Muscle of leg (tissue), 11 donors: Measurements from ENCODE around the gene DEGS2. TPM values are rescaled to one million over a fixed set of nuclear protein-coding genes. Genes with fewer than 3 reads are reported as not detected.
"Not testable (repeated sequence)": the region's sequence is repeated elsewhere in the genome, so short reads cannot be mapped to it uniquely, and the experiment has no call there.

Source experiments
- DNase-seq: peaks from one replicate; pipeline ENCODE4 v3.0.0; 2013
- H3K27ac ChIP-seq: one replicate; pipeline ENCODE4 v1.5.1; 2013; ENCODE audit warnings: mild to moderate bottlenecking, low read length, control low read depth
- H3K27me3 ChIP-seq: one replicate; pipeline ENCODE4 v1.6.1; 2013; ENCODE audit warnings: low read length; ENCODE audit not compliant: control insufficient read depth, insufficient read depth
- H3K36me3 ChIP-seq: one replicate; pipeline ENCODE4 v1.6.1; 2013; ENCODE audit warnings: low read length; ENCODE audit not compliant: control insufficient read depth, insufficient read depth
- H3K4me1 ChIP-seq: one replicate; pipeline ENCODE4 v1.6.1; 2013; ENCODE audit warnings: low read length; ENCODE audit not compliant: control insufficient read depth, insufficient read depth
- H3K4me3 ChIP-seq: one replicate; pipeline ENCODE4 v1.5.1; 2013; ENCODE audit warnings: low read length, control low read depth
- H3K9me3 ChIP-seq: replicated peaks from 2 replicates; pipeline ENCODE4 v1.6.1; 2013; ENCODE audit warnings: low read depth, low read length; ENCODE audit not compliant: control insufficient read depth
- WGBS: methylation state at CpG from one replicate; pipeline ENCODE4 v1.1.5; 2013; ENCODE audit warnings: missing lambda C conversion rate; ENCODE audit not compliant: insufficient coverage; 5-methylcytosine and 5-hydroxymethylcytosine counted together
- polyA plus RNA-seq, 8 donors: library from polyadenylated mRNA; unstranded; fragments of 120-200 nt; gene quantifications; one replicate each; pipeline versions ENCODE4 v1.2.1 to v1.2.3, GENCODE V29; 2013; ENCODE audit warnings: inconsistent platforms in 1 of 8, low replicate concordance in 1 of 8; ENCODE audit not compliant: insufficient read length in 8 of 8, insufficient read depth in 1 of 8
- total RNA-seq: library from RNA; stranded (reverse); fragments of 120-200 nt; gene quantifications from one replicate; pipeline ENCODE4 v1.2.4, GENCODE V29; 2013

Gene DEGS2
- total and polyA plus RNA-seq, 9 donors, result 0.35 to 1.6 (median 0.52) TPM

GRCh38 chr14:100199240-100199860 lies 39.9 kb upstream of the DEGS2 start:
- Histone ChIP-seq H3K27me3 (no peaks in the 10 kb centered on the region), H3K4me3 (no peak overlapping the region), H3K36me3 (no peaks in the 10 kb centered on the region), H3K9me3 (no peaks in the 10 kb centered on the region), H3K27ac (no peak overlapping the region), H3K4me1 (no peaks in the 10 kb centered on the region)
- WGBS, result 88% methylated on average over 6 of the region's 8 CpGs
- no peak for DNase-seq

- Histone ChIP-seq H3K27ac (peak overlapping the region; percentile 88), H3K27me3 (no peaks in the 10 kb centered on the region), H3K9me3 (no peaks in the 10 kb centered on the region), H3K36me3 (no peaks in the 10 kb centered on the region), H3K4me3 (peak overlapping the region; percentile 64), H3K4me1 (peaks cover 17% of the 10 kb centered on the region)
- 43% methylated on average over 6 of the region's 12 CpGs for WGBS
- DNase-seq, result peak; percentile 25
Measured at GRCh38 chr14:100193417-100194357, 34.2 kb upstream of the DEGS2 start.

DNA sequence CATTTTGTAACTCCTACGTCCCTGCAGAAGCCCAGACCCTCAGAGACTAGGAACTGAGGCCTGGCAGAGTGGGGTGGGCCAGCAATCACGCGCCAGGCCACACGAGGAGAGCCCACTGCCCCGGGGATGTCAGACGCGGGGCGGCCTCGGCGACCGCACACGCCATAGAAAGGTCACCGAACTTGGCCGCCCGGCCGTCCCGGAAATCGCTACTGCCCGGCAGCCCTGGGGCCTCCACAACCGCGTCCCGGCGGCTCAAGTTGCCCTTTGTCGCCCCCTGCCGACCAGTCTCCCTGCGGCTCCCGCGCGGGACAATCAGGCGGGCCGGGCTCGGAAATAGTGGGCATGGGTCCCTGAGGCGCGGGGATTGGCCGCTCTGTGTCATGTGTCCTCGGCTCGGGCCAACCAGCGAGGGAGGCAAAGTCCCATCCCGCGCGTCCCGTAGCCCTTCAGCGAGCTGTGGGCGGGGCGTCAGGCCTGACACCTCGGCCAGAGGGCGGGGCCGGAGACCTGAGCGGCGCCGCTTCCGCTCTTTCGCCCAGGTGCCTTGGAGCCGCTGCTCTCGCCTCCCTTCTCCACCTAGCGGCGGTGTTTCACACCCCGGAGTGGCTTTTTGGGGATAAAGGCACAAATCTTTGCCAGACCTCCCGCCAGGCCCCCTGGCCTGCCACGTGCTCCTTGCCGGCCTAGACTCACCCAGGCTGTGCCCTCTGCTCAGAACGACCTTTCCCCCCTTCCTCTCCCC lies 33.4 kb upstream of the DEGS2 start:
- WGBS, result under 1% methylated on average over 62 of the region's 62 CpGs

GRCh38 chr14:100192250-100192671 lies 32.8 kb upstream of the DEGS2 start:
- Histone ChIP-seq H3K36me3 (no peaks in the 10 kb centered on the region), H3K4me1 (peaks cover 17% of the 10 kb centered on the region), H3K4me3 (peak overlapping the region; percentile 45), H3K9me3 (no peaks in the 10 kb centered on the region), H3K27ac (peak overlapping the region; percentile 86), H3K27me3 (no peaks in the 10 kb centered on the region)
- WGBS, result 49% methylated on average over 15 of the region's 21 CpGs
- peak; percentile 36 for DNase-seq

More for the DNA sequence above, 33.4 kb upstream of the DEGS2 start:
- Histone ChIP-seq H3K27me3 (no peaks in the 10 kb centered on the region), H3K4me1 (peaks cover 17% of the 10 kb centered on the region), H3K27ac (peak overlapping the region; percentile 88), H3K9me3 (no peaks in the 10 kb centered on the region), H3K36me3 (no peaks in the 10 kb centered on the region), H3K4me3 (peak overlapping the region; percentile 64)
- peak; percentile 99 for DNase-seq

- Histone ChIP-seq H3K4me1 (peaks cover 17% of the 10 kb centered on the region), H3K9me3 (no peaks in the 10 kb centered on the region), H3K27me3 (no peaks in the 10 kb centered on the region), H3K4me3 (no peak overlapping the region), H3K36me3 (no peaks in the 10 kb centered on the region), H3K27ac (no peak overlapping the region)
- peak; percentile 39 for DNase-seq
- 79% methylated on average over 10 of the region's 14 CpGs for WGBS
Measured at GRCh38 chr14:100191584-100192249, 32.3 kb upstream of the DEGS2 start.

GRCh38 chr14:100190126-100190525 lies 30.7 kb upstream of the DEGS2 start:
- no peaks in the 10 kb centered on the region for H3K9me3 ChIP-seq
- H3K27ac ChIP-seq, result no peak overlapping the region
- no peak overlapping the region for H3K4me3 ChIP-seq
- 95% methylated on average over 1 of the region's 1 CpG for WGBS
- no peaks in the 10 kb centered on the region for H3K27me3 ChIP-seq
- H3K4me1 ChIP-seq, result peaks cover 17% of the 10 kb centered on the region
- H3K36me3 ChIP-seq, result no peaks in the 10 kb centered on the region
- DNase-seq, result no peak

- Histone ChIP-seq H3K9me3 (no peaks in the 10 kb centered on the region), H3K27ac (no peak overlapping the region), H3K4me1 (peaks cover 15% of the 10 kb centered on the region), H3K4me3 (no peak overlapping the region), H3K27me3 (no peaks in the 10 kb centered on the region), H3K36me3 (no peaks in the 10 kb centered on the region)
- DNase-seq, result no peak
- WGBS, result 71% methylated on average over 8 of the region's 12 CpGs
Measured at GRCh38 chr14:100188392-100189030, 29.1 kb upstream of the DEGS2 start.

DNA sequence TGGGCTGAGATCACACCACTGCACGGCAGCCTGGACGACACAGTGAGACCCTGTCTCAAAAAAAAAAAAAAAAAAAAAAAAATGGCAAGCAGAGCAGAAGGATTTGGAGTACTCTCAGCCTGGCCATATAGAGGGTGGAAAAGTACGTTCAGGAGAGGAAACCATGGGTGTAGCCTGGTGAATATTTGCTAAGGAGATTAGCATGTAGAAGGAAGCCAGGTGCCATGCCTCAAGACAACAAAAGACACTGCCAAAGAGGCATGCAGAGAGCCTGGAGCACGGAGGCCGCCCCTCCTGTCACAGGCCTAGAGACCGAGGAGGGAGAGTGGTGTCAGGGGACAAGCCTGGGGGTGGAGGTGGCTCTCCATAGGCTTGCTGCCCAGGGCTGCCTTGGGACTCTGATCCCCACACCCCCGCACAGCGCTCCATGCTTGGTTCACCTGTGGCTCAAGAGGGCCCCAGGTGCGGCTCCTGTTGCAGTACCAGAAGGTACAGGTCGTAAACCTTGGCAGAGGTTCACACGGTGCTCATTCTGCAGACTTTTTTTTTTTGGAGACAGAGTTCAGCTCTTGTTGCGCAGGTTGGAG lies 27.9 kb upstream of the DEGS2 start:
- no peak for DNase-seq
- H3K4me1 ChIP-seq, result peaks cover 6% of the 10 kb centered on the region
- H3K27me3 ChIP-seq, result no peaks in the 10 kb centered on the region
- H3K4me3 ChIP-seq, result no peak overlapping the region
- H3K9me3 ChIP-seq, result no peaks in the 10 kb centered on the region
- 73% methylated on average over 10 of the region's 12 CpGs for WGBS
- no peak overlapping the region for H3K27ac ChIP-seq
- no peaks in the 10 kb centered on the region for H3K36me3 ChIP-seq

- peak; percentile 21 for DNase-seq
- WGBS, result 80% methylated on average over 2 of the region's 4 CpGs
Measured at GRCh38 chr14:100181876-100182551, 22.6 kb upstream of the DEGS2 start.

More at GRCh38 chr14:100181876-100182551, 22.6 kb upstream of the DEGS2 start:
- H3K4me1 ChIP-seq, H3K4me3 ChIP-seq, H3K36me3 ChIP-seq, H3K27me3 ChIP-seq, H3K9me3 ChIP-seq, H3K27ac ChIP-seq: not testable (repeated sequence)
